HEK293T (cell line): ENCODE measurements around the gene TFB2M.

Experiments used
- CTCF ChIA-PET: fragments of 350-600 bp; formaldehyde crosslinking; extraction: SDS; loops from one replicate; lab custom pipeline; 2021; ENCODE audit warnings: antibody characterized with exemption, inconsistent platforms; lab: Yijun Ruan, JAX
- POLR2A ChIA-PET: fragments of 350-600 bp; formaldehyde crosslinking; extraction: SDS; loops from one replicate; lab custom pipeline; 2020; ENCODE audit warnings: antibody characterized with exemption, inconsistent platforms; lab: Yijun Ruan, JAX
- DNase-seq: peaks from one replicate; pipeline ENCODE4 v3.0.0; 2012; ENCODE audit warnings: mixed read lengths; ENCODE audit errors: extremely low spot score
- ARNT ChIP-seq: fragments of 450-650 bp; IDR thresholded peaks from 2 replicates; pipeline ENCODE4 v1.6.1; 2017; ENCODE audit warnings: mild to moderate bottlenecking
- BHLHE40 ChIP-seq: fragments of 450-650 bp; IDR thresholded peaks from 2 replicates; pipeline ENCODE4 v1.6.1; 2016; ENCODE audit warnings: mild to moderate bottlenecking, moderate library complexity, borderline replicate concordance
- CTBP1 ChIP-seq: fragments of 450-650 bp; IDR thresholded peaks from 2 replicates; pipeline ENCODE4 v1.6.1; 2016; ENCODE audit warnings: borderline replicate concordance
- ELF4 ChIP-seq: fragments of 450-650 bp; IDR thresholded peaks from 2 replicates; pipeline ENCODE4 v1.6.1; 2017; ENCODE audit warnings: antibody characterized with exemption
- FOXA1 ChIP-seq: fragments of 450-650 bp; IDR thresholded peaks from 2 replicates; pipeline ENCODE4 v1.6.1; 2016; ENCODE audit warnings: mild to moderate bottlenecking
- FOXK2 ChIP-seq: fragments of 450-650 bp; IDR thresholded peaks from 2 replicates; pipeline ENCODE4 v1.6.1; 2016; ENCODE audit warnings: mild to moderate bottlenecking
- FOXM1 ChIP-seq: fragments of 450-650 bp; IDR thresholded peaks from 2 replicates; pipeline ENCODE4 v1.6.1; 2017; ENCODE audit warnings: mild to moderate bottlenecking, borderline replicate concordance
- HDGF ChIP-seq: fragments of 450-650 bp; IDR thresholded peaks from 2 replicates; pipeline ENCODE4 v1.6.1; 2017; ENCODE audit warnings: antibody characterized with exemption, borderline replicate concordance
- L3MBTL2 ChIP-seq: fragments of 450-650 bp; conservative IDR thresholded peaks from 2 replicates; pipeline ENCODE4 v1.6.1; 2016; ENCODE audit warnings: mild to moderate bottlenecking
- LEF1 ChIP-seq: fragments of 450-650 bp; IDR thresholded peaks from 2 replicates; pipeline ENCODE4 v1.6.1; 2017; ENCODE audit warnings: mild to moderate bottlenecking, borderline replicate concordance
- NFRKB ChIP-seq: fragments of 450-650 bp; IDR thresholded peaks from 2 replicates; pipeline ENCODE4 v1.6.1; 2016; ENCODE audit warnings: mild to moderate bottlenecking, moderate library complexity
- SP1 ChIP-seq: fragments of 450-650 bp; IDR thresholded peaks from 2 replicates; pipeline ENCODE4 v1.6.1; 2017
- SUZ12 ChIP-seq: fragments of 450-650 bp; IDR thresholded peaks from 2 replicates; pipeline ENCODE4 v1.6.1; 2016; ENCODE audit warnings: mild to moderate bottlenecking
- TARDBP ChIP-seq: fragments of 450-650 bp; IDR thresholded peaks from 2 replicates; pipeline ENCODE4 v1.6.1; 2016
- ZNF384 ChIP-seq: fragments of 450-650 bp; IDR thresholded peaks from 2 replicates; pipeline ENCODE4 v1.6.1; 2016
- TF ChIP-seq, protein P1 (sequence below): fragments of 450-650 bp; IDR thresholded peaks from 2 replicates; pipeline ENCODE4 v1.6.1; 2016

Gene TFB2M

DNA sequence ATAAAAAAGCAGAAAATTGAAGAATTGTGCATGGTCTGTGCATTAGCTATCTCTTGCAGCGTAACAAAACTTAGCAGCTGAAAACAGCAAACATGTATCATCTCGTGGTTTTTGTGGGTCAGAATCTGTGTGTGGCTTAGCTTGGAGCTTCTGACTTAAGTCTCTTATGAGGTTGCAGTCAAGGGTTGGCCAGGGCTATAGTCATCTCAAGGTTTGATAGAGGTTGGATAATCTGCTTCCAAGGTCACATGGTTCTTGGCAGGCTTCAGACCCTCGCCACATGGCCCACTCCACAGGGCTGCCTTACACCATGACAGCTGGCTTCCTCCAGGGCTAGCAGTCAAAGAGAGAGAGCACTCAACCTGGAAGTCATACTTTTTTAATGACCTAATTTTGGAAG, 36.1 kb upstream of the TFB2M start:
- CTCF ChIA-PET: no interaction called here
- POLR2A ChIA-PET: no interaction called here
- no peak for DNase-seq
- TF ChIP-seq LEF1 (no peak), ZNF384 (no peak), ELF4 (no peak), CTBP1 (no peak), L3MBTL2 (no peak), FOXM1 (no peak)

DNA sequence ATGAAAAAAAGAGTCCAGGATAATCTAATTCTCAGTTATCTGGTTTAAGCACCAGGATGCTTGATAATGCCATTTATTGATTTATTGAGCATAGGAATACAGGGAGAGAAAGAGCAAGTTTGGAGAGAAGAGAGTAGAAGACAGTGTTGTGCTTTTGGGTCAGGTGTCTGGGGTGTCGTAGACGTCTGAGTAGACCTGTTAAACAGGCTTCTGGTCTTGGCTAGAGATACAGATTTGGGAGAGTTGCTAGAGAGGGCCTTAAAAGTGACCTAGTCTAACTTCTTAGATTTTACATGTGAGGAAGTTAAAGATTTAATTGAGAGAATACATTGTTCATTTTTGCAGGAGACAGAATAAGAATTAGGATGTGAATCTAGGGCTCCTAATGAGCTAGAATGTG, 34.5 kb upstream of the TFB2M start:
- TF ChIP-seq NFRKB: no peak
- no peak for TF ChIP-seq FOXA1
- TF ChIP-seq ELF4: no peak
- TF ChIP-seq LEF1: no peak
- no peak for TF ChIP-seq FOXK2
- no peak for DNase-seq
- CTCF ChIA-PET: no interaction called here
- POLR2A ChIA-PET: no interaction called here

DNA sequence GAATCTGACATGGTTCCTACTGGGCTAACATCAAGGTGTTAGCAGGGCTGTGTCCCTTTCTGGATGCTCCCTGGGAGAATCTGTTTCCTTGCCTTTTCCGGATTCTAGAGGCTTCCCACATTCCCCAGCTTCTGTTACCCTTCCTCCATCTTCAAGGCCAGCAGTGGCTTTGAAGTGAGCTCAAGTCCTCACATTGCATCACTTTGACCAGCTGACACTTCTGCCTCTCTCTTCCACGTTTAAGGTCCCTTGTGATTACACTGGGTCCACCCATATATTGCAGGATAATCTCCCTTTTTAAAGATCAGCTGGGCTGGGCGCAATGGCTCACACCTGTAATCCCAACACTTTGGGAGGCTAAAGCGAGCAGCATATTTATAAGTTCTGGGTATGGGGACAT, 33.3 kb upstream of the TFB2M start:
- ChIA-PET CTCF (no interaction called here), POLR2A (no interaction called here)
- TF ChIP-seq SUZ12: no peak

DNA sequence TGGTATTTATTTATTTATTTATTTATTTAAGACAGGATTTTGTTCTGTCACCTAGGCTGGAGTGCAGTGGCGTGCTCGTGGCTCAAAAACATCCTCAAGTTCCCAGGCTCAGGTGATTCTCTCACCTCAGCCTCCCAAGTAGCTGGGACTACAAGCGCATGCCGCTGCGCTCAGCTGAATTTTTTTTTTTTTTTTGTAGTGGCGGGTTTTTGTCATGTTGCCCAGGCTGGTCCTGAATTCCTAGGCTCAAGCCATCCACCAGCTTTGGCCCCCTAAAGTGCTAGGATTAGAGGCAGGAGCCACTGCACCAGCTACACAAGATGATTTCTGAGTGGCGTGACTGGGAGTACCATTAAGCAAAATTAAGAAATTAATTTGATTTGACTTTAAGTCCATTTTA, 31.9 kb upstream of the TFB2M start:
- DNase-seq: no peak
- CTCF ChIA-PET: no interaction called here
- TF ChIP-seq ARNT (no peak), L3MBTL2 (no peak), TARDBP (no peak), LEF1 (no peak), ZNF384 (no peak), HDGF (no peak), SUZ12 (no peak), SP1 (no peak)
- POLR2A ChIA-PET: no interaction called here

More for the DNA sequence above, 33.3 kb upstream of the TFB2M start:
- no peak for DNase-seq

DNA sequence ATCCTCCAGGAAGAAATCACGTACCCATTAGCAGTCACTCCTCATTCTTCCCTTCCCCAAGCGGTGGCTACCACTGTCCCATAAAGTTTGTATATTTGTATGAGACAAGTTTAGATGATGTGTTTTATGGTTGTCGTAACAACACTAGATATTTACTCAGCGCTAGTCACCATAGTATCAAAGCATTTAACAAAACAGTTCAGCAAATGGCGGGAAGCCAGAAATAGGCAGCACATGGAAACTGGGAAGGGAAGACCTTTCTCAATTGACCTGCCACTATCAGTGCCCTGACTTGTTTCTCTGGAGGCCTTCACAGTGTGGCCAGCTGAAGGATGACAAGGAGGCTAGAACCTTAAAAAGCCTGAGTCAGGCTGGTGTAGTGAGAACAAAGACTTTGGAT, 31.3 kb upstream of the TFB2M start:
- TF ChIP-seq L3MBTL2: peak; percentile 80
- no peak for TF ChIP-seq SUZ12
- no peak for DNase-seq
- POLR2A ChIA-PET: no interaction called here
- CTCF ChIA-PET: no interaction called here

DNA sequence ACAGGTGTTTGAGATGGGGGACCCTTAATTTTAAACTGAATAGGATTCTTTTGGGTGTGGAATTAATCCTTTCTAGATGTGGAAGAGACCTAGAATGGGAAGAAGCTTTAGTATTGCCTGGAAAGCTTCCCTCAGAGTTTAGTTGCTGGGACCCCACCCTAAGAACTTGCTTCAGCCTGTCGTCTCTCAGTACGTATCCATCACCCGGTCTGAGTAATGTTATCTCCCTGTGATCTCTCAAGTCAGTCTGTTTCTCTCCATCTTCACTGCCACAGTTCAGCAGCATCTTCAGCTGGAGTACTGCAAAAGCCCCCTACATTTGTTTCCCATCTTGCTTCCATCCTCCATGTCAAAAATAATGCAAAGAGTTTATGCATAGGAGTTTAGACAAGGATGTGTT, 29.1 kb upstream of the TFB2M start:
- CTCF ChIA-PET: no interaction called here
- no peak for DNase-seq
- POLR2A ChIA-PET: no interaction called here
- TF ChIP-seq L3MBTL2 (no peak), BHLHE40 (no peak), CTBP1 (no peak)

DNA sequence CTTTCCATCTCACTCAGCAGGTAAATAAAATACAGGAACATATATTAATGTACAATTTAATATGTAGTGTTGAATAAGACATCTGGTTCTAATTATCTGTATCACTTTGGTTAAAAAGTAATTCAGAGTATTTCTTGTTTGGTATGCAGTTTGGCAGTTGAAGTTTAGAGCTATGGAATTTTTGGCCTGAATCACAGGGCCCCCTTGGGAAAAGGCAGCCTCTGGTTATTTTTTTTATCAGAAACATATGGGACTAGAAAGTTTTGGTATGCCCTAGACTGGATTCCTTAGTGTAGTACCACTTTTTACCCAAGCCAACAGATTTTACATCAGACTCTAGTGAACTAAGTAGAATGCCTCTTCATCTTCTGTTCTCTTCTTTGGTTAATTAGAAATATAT, 26.6 kb upstream of the TFB2M start:
- no peak for TF ChIP-seq ZNF384
- no peak for TF ChIP-seq CTBP1
- no peak for TF ChIP-seq FOXA1
- TF ChIP-seq ARNT: no peak
- TF ChIP-seq, protein P1, sequence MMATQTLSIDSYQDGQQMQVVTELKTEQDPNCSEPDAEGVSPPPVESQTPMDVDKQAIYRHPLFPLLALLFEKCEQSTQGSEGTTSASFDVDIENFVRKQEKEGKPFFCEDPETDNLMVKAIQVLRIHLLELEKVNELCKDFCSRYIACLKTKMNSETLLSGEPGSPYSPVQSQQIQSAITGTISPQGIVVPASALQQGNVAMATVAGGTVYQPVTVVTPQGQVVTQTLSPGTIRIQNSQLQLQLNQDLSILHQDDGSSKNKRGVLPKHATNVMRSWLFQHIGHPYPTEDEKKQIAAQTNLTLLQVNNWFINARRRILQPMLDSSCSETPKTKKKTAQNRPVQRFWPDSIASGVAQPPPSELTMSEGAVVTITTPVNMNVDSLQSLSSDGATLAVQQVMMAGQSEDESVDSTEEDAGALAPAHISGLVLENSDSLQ: no peak
- no peak for TF ChIP-seq SP1
- no peak for TF ChIP-seq HDGF
- TF ChIP-seq TARDBP: no peak
- no peak for TF ChIP-seq SUZ12
- no peak for TF ChIP-seq FOXK2
- TF ChIP-seq LEF1: no peak
- no peak for DNase-seq
- ChIA-PET CTCF (no interaction called here), POLR2A (no interaction called here)

DNA sequence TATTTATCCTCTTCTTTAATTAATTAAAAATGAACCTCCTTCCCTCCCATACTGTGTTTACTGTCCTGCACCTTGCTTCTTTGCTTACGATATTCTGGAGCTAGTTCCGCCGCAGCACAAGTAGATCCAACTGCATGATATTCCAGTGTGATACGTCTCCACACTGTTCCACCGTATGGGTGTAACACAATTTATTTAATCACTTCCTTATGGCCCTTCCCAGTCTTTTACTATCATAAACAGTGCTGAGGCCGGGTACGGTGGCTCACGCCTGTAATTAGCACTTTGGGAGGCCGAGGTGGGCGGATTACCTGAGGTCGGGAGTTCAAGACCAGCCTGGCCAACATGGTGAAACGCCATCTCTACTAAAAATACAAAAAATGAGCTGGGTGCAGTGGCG, 25.9 kb upstream of the TFB2M start:
- CTCF ChIA-PET: no interaction called here
- DNase-seq: no peak
- POLR2A ChIA-PET: no interaction called here
- TF ChIP-seq NFRKB: no peak
- TF ChIP-seq ELF4: no peak
- TF ChIP-seq BHLHE40: no peak
- TF ChIP-seq FOXK2: no peak
- TF ChIP-seq HDGF: no peak
- TF ChIP-seq, protein P1: no peak
- TF ChIP-seq FOXM1: no peak
- TF ChIP-seq SP1: no peak
- no peak for TF ChIP-seq TARDBP
- no peak for TF ChIP-seq FOXA1
- TF ChIP-seq SUZ12: no peak
- TF ChIP-seq CTBP1: no peak
- no peak for TF ChIP-seq L3MBTL2
- no peak for TF ChIP-seq ZNF384
- no peak for TF ChIP-seq ARNT

DNA sequence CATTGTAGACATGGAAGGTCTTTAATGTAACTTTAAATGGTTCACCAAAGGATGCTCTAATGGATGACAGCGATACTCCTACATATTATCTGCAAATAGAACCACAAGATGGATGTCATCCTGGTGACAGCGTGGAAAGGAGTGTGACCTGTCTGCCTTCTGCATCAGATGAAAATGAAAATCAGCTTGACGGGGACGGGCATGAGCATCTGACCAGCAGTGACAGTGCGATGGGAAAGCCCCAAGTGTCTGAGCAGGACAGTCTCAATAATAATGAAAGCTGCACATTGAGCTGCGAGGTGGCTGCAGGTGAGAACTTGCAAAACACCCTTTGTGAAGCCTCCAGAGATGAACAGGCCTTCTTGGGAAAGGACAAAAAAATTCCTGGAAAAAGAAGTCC, 25.4 kb upstream of the TFB2M start:
- CTCF ChIA-PET: no interaction called here
- DNase-seq: no peak
- POLR2A ChIA-PET: no interaction called here
- TF ChIP-seq NFRKB: no peak
- no peak for TF ChIP-seq ARNT
- TF ChIP-seq BHLHE40: no peak
